HEK293 (cell line): ENCODE data around the gene INCA1.
A peak's percentile ranks its signal among the peaks of the same experiment; 100 is the strongest.

ENCODE experiments used
- BCL6B ChIP-seq: fragments of 450-650 bp; formaldehyde crosslinking; IDR thresholded peaks from 2 replicates; pipeline ENCODE4 v1.5.1; 2017; ENCODE audit warnings: missing biosample characterization, missing genetic modification characterization
- EGR2 ChIP-seq: fragments of 450-650 bp; formaldehyde crosslinking; IDR thresholded peaks from 2 replicates; pipeline ENCODE4 v1.5.1; 2016; ENCODE audit warnings: low read depth, missing biosample characterization, missing genetic modification characterization
- GLIS2 ChIP-seq: fragments of 450-650 bp; formaldehyde crosslinking; IDR thresholded peaks from 2 replicates; pipeline ENCODE4 v1.5.1; 2016; ENCODE audit warnings: missing biosample characterization, missing genetic modification characterization
- KLF1 ChIP-seq: fragments of 450-650 bp; formaldehyde crosslinking; IDR thresholded peaks from 2 replicates; pipeline ENCODE4 v1.5.1; 2016; ENCODE audit warnings: missing biosample characterization, missing genetic modification characterization
- KLF8 ChIP-seq: fragments of 450-650 bp; formaldehyde crosslinking; IDR thresholded peaks from 2 replicates; pipeline ENCODE4 v1.5.1; 2016; ENCODE audit warnings: missing biosample characterization, missing genetic modification characterization
- YY1 ChIP-seq: fragments of 450-650 bp; formaldehyde crosslinking; IDR thresholded peaks from 2 replicates; pipeline ENCODE4 v1.5.1; 2018; ENCODE audit warnings: missing biosample characterization, missing genetic modification characterization
- ZBTB10 ChIP-seq: fragments of 450-650 bp; formaldehyde crosslinking; IDR thresholded peaks from 2 replicates; pipeline ENCODE4 v1.5.1; 2016; ENCODE audit warnings: missing biosample characterization, missing genetic modification characterization
- ZBTB49 ChIP-seq: fragments of 450-650 bp; formaldehyde crosslinking; IDR thresholded peaks from 2 replicates; pipeline ENCODE4 v1.5.1; 2016; ENCODE audit warnings: missing biosample characterization, missing genetic modification characterization, low read depth
- ZBTB7A ChIP-seq: fragments of 450-650 bp; formaldehyde crosslinking; IDR thresholded peaks from 2 replicates; pipeline ENCODE4 v1.5.1; 2016; ENCODE audit warnings: low read depth, missing biosample characterization, missing genetic modification characterization
- ZFP37 ChIP-seq: fragments of 450-650 bp; formaldehyde crosslinking; IDR thresholded peaks from 2 replicates; pipeline ENCODE4 v1.5.1; 2016; ENCODE audit warnings: missing biosample characterization, missing genetic modification characterization
- ZNF174 ChIP-seq: fragments of 450-650 bp; formaldehyde crosslinking; IDR thresholded peaks from 2 replicates; pipeline ENCODE4 v1.5.0; 2017; ENCODE audit warnings: missing biosample characterization, mild to moderate bottlenecking, missing genetic modification characterization
- ZNF221 ChIP-seq: fragments of 450-650 bp; formaldehyde crosslinking; IDR thresholded peaks from 2 replicates; pipeline ENCODE4 v1.5.1; 2017; ENCODE audit warnings: missing biosample characterization, missing genetic modification characterization, borderline replicate concordance
- ZNF239 ChIP-seq: fragments of 450-650 bp; formaldehyde crosslinking; IDR thresholded peaks from 2 replicates; pipeline ENCODE4 v1.5.1; 2016; ENCODE audit warnings: missing biosample characterization, missing genetic modification characterization
- ZNF324 ChIP-seq: fragments of 450-650 bp; formaldehyde crosslinking; IDR thresholded peaks from 2 replicates; pipeline ENCODE4 v1.5.1; 2016; ENCODE audit warnings: missing biosample characterization, missing genetic modification characterization
- ZNF335 ChIP-seq: fragments of 450-650 bp; formaldehyde crosslinking; conservative IDR thresholded peaks from 2 replicates; pipeline ENCODE4 v1.5.1; 2016; ENCODE audit warnings: missing biosample characterization, missing genetic modification characterization
- ZNF558 ChIP-seq: fragments of 450-650 bp; formaldehyde crosslinking; IDR thresholded peaks from 2 replicates; pipeline ENCODE4 v1.5.1; 2016; ENCODE audit warnings: missing biosample characterization, missing genetic modification characterization
- ZNF585B ChIP-seq: fragments of 450-650 bp; formaldehyde crosslinking; IDR thresholded peaks from 2 replicates; pipeline ENCODE4 v1.5.1; 2016; ENCODE audit warnings: missing biosample characterization, missing genetic modification characterization
- ZNF600 ChIP-seq: fragments of 450-650 bp; formaldehyde crosslinking; IDR thresholded peaks from 2 replicates; pipeline ENCODE4 v1.5.1; 2016; ENCODE audit warnings: missing biosample characterization, missing genetic modification characterization
- ZNF623 ChIP-seq: fragments of 450-650 bp; formaldehyde crosslinking; IDR thresholded peaks from 2 replicates; pipeline ENCODE4 v1.5.1; 2016; ENCODE audit warnings: missing biosample characterization, missing genetic modification characterization
- ZNF670 ChIP-seq: fragments of 450-650 bp; formaldehyde crosslinking; IDR thresholded peaks from 2 replicates; pipeline ENCODE4 v1.5.1; 2016; ENCODE audit warnings: missing biosample characterization, missing genetic modification characterization, low read depth
- ZNF791 ChIP-seq: fragments of 450-650 bp; formaldehyde crosslinking; IDR thresholded peaks from 2 replicates; pipeline ENCODE4 v1.5.1; 2016; ENCODE audit warnings: missing biosample characterization, missing genetic modification characterization
- ZSCAN30 ChIP-seq: fragments of 450-650 bp; IDR thresholded peaks from 2 replicates; pipeline ENCODE4 v1.5.1; 2018; ENCODE audit warnings: missing biosample characterization, mild to moderate bottlenecking, missing genetic modification characterization, moderate library complexity
- ZSCAN4 ChIP-seq: fragments of 450-650 bp; formaldehyde crosslinking; IDR thresholded peaks from 2 replicates; pipeline ENCODE4 v1.5.1; 2017; ENCODE audit warnings: missing biosample characterization, missing genetic modification characterization
- TF ChIP-seq, protein P1 (sequence below): fragments of 450-650 bp; formaldehyde crosslinking; IDR thresholded peaks from 2 replicates; pipeline ENCODE4 v1.5.1; 2016; ENCODE audit warnings: missing biosample characterization, missing genetic modification characterization
- TF ChIP-seq, protein P2 (sequence below): fragments of 450-650 bp; formaldehyde crosslinking; IDR thresholded peaks from 2 replicates; pipeline ENCODE4 v1.5.1; 2017; ENCODE audit warnings: missing biosample characterization, missing genetic modification characterization
- TF ChIP-seq, protein P3 (sequence below): fragments of 450-650 bp; formaldehyde crosslinking; IDR thresholded peaks from 2 replicates; pipeline ENCODE4 v1.5.1; 2016; ENCODE audit warnings: missing biosample characterization, missing genetic modification characterization

The INCA1 gene

DNA sequence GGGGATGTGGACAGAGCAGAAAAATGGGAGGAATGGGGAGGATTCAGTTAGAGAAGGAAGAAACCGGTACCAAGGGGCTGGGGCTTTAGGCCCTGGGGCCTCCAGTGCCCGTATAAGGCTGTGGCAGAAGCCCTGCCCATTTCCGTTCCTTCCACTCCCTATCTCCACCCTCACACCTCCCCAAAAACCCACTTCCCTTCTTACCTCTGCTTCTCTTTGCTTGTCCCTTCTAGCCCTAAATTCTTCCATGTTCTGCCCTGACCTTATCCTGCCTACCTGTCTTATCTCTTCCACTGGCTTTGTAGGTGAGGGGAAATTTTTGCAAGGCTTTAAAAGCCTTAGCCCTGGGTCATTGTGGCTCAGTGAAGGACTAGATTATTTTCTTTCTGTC, 53.2 kb downstream of the INCA1 start (continued):
- TF ChIP-seq ZBTB10 (no peak), ZNF239 (no peak), ZNF623 (tag by site-specific recombination) (peak; percentile 87), ZNF335 (tag by site-specific recombination) (no peak), ZSCAN4 (tag by site-specific recombination) (no peak), ZNF174 (no peak), ZFP37 (tag by site-specific recombination) (no peak), BCL6B (tag by site-specific recombination) (no peak), ZNF600 (tag by site-specific recombination) (peak; percentile 48), ZNF221 (tag by site-specific recombination) (no peak), GLIS2 (tag by site-specific recombination) (no peak), ZSCAN30 (tag by site-specific recombination) (no peak), YY1 (tag by site-specific recombination) (no peak), ZNF670 (tag by site-specific recombination) (no peak), ZNF558 (tag by site-specific recombination) (no peak), ZNF585B (tag by site-specific recombination) (no peak), ZNF791 (tag by site-specific recombination) (no peak), KLF1 (tag by site-specific recombination) (peak; percentile 55), ZNF324 (no peak), ZBTB7A (tag by site-specific recombination) (no peak), ZBTB49 (tag by site-specific recombination) (no peak), KLF8 (tag by site-specific recombination) (peak; percentile 47; the same call in 1 of the 2 replicates), EGR2 (tag by site-specific recombination) (no peak)
- TF ChIP-seq, protein P1, sequence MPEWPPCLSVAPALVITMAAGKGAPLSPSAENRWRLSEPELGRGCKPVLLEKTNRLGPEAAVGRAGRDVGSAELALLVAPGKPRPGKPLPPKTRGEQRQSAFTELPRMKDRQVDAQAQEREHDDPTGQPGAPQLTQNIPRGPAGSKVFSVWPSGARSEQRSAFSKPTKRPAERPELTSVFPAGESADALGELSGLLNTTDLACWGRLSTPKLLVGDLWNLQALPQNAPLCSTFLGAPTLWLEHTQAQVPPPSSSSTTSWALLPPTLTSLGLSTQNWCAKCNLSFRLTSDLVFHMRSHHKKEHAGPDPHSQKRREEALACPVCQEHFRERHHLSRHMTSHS (tag by site-specific recombination) = no peak
- TF ChIP-seq, protein P2, sequence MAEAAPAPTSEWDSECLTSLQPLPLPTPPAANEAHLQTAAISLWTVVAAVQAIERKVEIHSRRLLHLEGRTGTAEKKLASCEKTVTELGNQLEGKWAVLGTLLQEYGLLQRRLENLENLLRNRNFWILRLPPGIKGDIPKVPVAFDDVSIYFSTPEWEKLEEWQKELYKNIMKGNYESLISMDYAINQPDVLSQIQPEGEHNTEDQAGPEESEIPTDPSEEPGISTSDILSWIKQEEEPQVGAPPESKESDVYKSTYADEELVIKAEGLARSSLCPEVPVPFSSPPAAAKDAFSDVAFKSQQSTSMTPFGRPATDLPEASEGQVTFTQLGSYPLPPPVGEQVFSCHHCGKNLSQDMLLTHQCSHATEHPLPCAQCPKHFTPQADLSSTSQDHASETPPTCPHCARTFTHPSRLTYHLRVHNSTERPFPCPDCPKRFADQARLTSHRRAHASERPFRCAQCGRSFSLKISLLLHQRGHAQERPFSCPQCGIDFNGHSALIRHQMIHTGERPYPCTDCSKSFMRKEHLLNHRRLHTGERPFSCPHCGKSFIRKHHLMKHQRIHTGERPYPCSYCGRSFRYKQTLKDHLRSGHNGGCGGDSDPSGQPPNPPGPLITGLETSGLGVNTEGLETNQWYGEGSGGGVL (tag by site-specific recombination) = no peak
- TF ChIP-seq, protein P3, sequence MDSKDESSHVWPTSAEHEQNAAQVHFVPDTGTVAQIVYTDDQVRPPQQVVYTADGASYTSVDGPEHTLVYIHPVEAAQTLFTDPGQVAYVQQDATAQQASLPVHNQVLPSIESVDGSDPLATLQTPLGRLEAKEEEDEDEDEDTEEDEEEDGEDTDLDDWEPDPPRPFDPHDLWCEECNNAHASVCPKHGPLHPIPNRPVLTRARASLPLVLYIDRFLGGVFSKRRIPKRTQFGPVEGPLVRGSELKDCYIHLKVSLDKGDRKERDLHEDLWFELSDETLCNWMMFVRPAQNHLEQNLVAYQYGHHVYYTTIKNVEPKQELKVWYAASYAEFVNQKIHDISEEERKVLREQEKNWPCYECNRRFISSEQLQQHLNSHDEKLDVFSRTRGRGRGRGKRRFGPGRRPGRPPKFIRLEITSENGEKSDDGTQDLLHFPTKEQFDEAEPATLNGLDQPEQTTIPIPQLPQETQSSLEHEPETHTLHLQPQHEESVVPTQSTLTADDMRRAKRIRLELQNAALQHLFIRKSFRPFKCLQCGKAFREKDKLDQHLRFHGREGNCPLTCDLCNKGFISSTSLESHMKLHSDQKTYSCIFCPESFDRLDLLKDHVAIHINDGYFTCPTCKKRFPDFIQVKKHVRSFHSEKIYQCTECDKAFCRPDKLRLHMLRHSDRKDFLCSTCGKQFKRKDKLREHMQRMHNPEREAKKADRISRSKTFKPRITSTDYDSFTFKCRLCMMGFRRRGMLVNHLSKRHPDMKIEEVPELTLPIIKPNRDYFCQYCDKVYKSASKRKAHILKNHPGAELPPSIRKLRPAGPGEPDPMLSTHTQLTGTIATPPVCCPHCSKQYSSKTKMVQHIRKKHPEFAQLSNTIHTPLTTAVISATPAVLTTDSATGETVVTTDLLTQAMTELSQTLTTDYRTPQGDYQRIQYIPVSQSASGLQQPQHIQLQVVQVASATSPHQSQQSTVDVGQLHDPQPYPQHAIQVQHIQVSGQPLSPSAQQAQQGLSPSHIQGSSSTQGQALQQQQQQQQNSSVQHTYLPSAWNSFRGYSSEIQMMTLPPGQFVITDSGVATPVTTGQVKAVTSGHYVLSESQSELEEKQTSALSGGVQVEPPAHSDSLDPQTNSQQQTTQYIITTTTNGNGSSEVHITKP (tag by site-specific recombination) = no peak
